Measurements from ENCODE around the gene CABP4.

CABP4 gene

DNA sequence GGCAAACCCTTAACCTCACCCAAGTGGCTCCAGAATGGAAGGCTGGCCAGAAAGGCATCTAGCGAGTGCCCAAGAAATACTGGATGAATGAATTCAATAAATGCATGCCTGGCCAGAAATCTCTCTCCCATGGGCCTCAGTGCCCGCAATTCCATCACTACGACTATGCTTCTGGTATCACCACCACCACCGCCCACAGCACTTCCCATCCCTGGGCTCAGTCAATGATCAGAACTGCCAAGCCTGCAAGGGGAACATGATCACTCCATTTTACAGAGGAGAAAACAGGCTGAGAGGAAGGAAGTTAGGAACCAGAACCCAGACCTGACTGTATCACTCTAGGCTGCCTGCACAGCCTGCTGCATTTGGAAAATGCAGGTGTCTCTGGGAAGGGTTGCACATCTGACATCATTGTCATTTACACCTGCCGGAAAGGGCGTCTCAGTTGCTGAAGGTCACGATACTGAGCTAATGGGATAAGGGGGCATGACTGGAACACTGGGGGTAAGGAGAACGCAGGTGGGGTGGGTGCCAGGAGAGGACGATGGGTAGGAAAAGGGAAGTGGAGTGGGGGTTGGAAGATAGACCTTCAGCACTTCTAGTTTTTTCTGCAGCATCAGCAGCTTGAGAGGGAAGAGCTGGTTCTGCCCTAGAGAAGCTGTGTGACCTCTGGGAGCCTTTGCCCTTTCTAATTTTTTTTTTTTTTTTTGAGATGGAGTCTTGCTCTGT, 5.9 kb upstream of the CABP4 start:
- no peak overlapping the region for H3K4me3 ChIP-seq (ENCODE audit: low read depth, low read length)
- in situ Hi-C loops (cut with HindIII; ENCODE audit: low sequenced_read_pairs), result no loop called here
- TF ChIP-seq, protein P1, sequence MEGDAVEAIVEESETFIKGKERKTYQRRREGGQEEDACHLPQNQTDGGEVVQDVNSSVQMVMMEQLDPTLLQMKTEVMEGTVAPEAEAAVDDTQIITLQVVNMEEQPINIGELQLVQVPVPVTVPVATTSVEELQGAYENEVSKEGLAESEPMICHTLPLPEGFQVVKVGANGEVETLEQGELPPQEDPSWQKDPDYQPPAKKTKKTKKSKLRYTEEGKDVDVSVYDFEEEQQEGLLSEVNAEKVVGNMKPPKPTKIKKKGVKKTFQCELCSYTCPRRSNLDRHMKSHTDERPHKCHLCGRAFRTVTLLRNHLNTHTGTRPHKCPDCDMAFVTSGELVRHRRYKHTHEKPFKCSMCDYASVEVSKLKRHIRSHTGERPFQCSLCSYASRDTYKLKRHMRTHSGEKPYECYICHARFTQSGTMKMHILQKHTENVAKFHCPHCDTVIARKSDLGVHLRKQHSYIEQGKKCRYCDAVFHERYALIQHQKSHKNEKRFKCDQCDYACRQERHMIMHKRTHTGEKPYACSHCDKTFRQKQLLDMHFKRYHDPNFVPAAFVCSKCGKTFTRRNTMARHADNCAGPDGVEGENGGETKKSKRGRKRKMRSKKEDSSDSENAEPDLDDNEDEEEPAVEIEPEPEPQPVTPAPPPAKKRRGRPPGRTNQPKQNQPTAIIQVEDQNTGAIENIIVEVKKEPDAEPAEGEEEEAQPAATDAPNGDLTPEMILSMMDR (IDR thresholded peaks at IDR 0.05; ENCODE audit: low read depth, low read length, missing control alignments), result no peak
- DNase-seq (ENCODE audit: low read depth), result no peak

DNA sequence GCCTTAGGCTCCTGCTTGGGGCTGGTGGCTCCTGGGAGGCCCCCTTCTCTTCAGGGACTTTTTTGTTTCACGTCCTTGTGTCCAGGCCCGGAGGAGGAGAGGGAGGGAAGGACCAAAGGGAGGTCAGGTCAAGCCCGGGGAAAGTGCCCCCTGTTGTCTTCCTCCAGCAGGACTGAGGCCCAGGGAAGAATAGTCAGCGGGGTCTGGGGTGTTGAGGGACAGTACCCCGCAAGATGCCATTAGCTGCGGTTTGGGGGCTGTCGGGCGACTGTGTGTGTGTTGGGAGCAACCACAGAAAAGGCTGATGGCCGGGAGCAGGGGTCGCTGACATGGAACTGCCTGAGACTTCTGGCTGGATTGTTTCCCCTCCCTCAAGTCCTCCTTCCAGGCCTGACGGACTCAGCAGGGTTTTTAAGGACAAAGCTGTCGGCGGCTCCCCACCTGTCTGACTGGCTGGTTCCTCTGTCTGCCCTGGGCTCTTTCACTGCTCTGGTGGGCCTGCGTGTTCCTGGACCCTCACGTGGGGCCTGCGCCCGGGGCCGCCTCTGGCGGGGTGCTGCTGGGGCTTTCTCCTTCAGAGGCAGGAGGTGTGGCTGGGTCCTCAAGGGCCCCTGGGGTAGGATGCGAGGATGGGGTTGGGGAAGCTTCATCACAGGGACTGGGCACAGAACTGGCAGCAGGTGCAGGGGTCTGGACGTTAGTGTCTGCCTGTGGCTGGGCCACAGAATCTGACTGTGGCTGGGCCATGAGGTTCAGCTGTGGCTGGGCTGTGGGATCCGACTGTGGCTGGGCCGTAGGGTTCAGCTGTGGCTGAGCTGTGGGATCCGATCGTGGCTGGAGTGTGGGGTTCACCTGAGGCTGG, 4.1 kb upstream of the CABP4 start:
- DNase-seq (ENCODE audit: low read depth), result no peak
- in situ Hi-C loops (cut with HindIII; ENCODE audit: low sequenced_read_pairs), result no loop called here
- TF ChIP-seq, protein P1 (IDR thresholded peaks at IDR 0.05; ENCODE audit: low read depth, low read length, missing control alignments), result no peak
- no peak overlapping the region for H3K4me3 ChIP-seq (ENCODE audit: low read depth, low read length)

DNA sequence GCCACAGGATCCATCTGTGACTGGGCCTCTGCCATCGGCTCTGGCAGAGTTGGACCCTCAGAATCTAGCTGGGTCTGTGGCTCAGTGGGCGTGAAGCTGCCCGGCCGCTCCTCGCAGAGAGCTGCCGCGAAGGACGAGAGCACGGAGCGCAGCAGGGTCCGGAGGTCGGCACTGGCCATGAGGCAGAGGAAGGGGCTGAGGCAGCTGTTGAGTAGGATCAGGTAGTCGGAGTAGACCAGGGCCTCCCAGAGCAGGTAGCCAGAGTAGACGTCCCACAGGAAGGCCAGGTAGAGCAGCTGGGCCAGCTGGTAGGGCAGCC, 3.5 kb upstream of the CABP4 start:
- TF ChIP-seq, protein P1 (IDR thresholded peaks at IDR 0.05; ENCODE audit: low read depth, low read length, missing control alignments), result no peak
- H3K4me3 ChIP-seq (ENCODE audit: low read depth, low read length), result no peak overlapping the region
- DNase-seq (ENCODE audit: low read depth), result no peak
- in situ Hi-C loops (cut with HindIII; ENCODE audit: low sequenced_read_pairs), result no loop called here

DNA sequence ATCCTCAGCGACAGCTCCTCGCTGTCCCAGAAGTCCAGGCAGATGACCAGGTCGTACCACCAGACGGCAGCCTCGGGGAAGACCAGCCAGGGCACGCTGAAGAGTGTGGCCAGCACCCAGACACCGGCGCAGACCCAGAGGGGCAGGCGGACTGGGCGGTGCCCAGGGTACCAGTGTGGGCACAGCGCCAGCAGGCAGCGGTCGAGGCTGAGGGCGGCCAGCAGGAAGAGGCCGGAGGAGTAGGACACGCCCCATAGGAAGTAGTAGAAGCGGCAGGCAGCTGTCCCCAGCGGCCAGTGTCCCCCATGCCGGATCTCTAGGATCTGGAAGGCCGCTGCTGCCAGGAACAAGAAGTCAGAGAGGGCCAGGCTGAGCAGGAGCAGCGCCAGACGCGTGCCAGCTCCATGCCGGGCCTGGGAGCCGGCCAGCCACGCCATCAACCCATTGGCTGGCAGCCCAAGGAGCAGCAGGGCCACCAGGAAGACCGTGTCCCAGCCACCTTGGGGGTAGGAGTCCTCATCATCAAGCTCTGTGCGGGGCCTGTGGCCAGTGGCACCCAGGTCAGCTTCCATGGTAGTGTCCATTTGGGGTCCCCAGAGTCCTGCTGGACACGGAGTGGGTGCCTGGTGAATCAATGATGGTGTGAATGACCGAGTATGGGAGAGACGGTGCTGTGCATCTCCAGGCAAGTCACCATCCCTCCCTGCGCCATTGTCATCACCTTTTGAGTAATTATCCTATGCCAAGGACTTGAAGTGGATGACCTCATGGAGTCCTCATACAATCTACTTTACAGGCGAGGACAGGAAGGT, 2.8 kb upstream of the CABP4 start, which contains the start of gene GPR152:
TSS of gene GPR152 (minus strand) at position 589 of the 812 bp plus-strand sequence. CDS start at position 584, 5 bp downstream.
- TF ChIP-seq, protein P1 (IDR thresholded peaks at IDR 0.05; ENCODE audit: low read depth, low read length, missing control alignments), result peak; percentile 9
- no peak for DNase-seq (ENCODE audit: low read depth)
- no peak within 1 kb of the TSS for H3K4me3 ChIP-seq (ENCODE audit: low read depth, low read length)
- in situ Hi-C loops (cut with HindIII; ENCODE audit: low sequenced_read_pairs), result no loop called here

DNA sequence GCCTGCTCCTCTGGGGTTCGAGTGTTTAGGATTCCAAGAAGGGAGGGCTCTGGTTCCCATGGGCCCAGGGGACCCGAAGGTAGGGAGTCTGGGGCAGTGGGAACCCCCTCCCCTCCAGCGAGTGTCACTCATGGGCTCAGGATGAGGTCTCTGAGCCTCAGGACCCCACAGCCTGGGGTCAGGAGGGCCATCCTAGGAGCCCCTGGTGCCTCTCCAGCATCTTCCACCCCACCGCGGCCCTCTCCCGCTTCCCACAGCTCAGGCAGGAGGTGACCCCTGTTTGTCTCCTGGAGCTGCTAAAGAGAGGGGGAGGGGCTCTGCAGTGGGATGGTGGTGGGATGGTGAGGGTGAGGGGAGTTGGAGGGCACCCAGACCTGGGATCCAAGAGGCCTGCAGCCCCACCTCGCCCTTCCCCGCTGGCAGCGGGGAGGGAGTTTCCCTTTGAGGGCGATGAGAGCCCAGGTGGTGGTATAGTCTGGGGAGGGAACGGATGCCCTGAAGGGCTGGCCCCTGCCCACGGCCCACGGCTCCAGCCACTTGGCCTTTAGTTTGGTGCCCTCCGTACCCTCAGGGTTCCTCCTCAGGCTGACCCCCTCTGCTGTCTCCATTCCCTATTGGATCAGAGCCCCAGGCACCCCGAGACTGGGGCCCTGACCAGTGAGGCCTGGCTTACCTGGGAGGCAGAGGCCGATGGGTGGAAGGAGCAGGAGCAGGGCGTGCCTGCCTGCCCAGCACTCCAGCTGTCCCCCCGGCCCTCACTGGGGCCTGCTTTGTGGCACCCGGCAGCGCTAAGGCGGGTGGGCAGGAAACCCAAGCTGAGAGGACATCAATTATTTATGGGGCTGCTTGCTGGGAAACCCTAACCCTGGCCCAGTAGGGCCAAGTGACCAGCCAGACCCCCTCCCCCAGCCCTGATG, 1.1 kb upstream of the CABP4 start:
- no peak overlapping the region for H3K4me3 ChIP-seq (ENCODE audit: low read depth, low read length)
- no peak for DNase-seq (ENCODE audit: low read depth)
- TF ChIP-seq, protein P1 (IDR thresholded peaks at IDR 0.05; ENCODE audit: low read depth, low read length, missing control alignments), result no peak
- in situ Hi-C loops (cut with HindIII; ENCODE audit: low sequenced_read_pairs), result no loop called here

Measured in astrocyte of the cerebellum (primary cell).